H7 (cell line): ENCODE results near the gene IKZF1. TPM values are rescaled to one million over a fixed set of nuclear protein-coding genes. Genes with fewer than 3 reads are reported as not detected.

Source experiments
- DNase-seq: peaks from one replicate; pipeline ENCODE4 v3.0.0; 2012
- H3K27me3 ChIP-seq: 2 replicates; pipeline ENCODE4 v1.6.0; 2011; ENCODE audit warnings: mild to moderate bottlenecking, low read length; ENCODE audit not compliant: control insufficient read depth, insufficient read depth
- H3K36me3 ChIP-seq: replicated peaks from 2 replicates; pipeline ENCODE4 v1.5.1; 2011; ENCODE audit warnings: low read length; ENCODE audit not compliant: control insufficient read depth, insufficient read depth
- H3K4me3 ChIP-seq: 2 replicates; pipeline ENCODE4 v1.5.1; 2011; ENCODE audit warnings: low read depth, mild to moderate bottlenecking, control low read depth, low read length, moderate library complexity; ENCODE audit not compliant: insufficient read depth
- total RNA-seq: library from RNA; depleted of rRNA; stranded (reverse); fragments of >200 nt; shearing (Covaris generic); gene quantifications from 2 replicates; pipeline ENCODE4 v1.2.3, GENCODE V29; 2014

Gene IKZF1
- total RNA-seq, 1 experiment from 2014 or later: 1.4 TPM

DNA sequence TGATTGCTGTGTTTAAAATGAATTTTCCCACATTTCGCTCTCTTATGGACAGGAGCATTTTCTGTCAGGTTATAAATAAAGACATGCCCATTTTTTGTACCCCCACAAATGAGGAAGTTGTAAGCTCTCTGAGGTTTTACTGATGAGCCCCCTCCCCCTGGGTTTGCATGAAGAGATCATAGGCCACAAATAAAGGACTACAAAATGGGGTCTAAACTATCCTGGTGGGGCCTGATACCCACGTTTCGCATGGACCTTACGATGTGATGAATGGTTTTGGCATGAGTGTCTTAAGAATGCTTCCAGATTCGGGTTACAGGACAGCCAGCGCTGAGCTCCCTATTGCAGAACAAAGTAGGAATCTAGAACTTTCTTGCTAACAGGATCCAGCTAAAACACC, 5.8 kb downstream of the IKZF1 start:
- no peak for DNase-seq
- Histone ChIP-seq H3K36me3 (no peaks in the 10 kb centered on the region), H3K27me3 (peaks cover 14% of the 10 kb centered on the region), H3K4me3 (no peak overlapping the region)

- Histone ChIP-seq H3K27me3 (peaks cover 10% of the 10 kb centered on the region), H3K4me3 (no peak overlapping the region), H3K36me3 (no peaks in the 10 kb centered on the region)
- no peak for DNase-seq
Measured at GRCh38 chr7:50310956-50311355, 6.4 kb downstream of the IKZF1 start.

DNA sequence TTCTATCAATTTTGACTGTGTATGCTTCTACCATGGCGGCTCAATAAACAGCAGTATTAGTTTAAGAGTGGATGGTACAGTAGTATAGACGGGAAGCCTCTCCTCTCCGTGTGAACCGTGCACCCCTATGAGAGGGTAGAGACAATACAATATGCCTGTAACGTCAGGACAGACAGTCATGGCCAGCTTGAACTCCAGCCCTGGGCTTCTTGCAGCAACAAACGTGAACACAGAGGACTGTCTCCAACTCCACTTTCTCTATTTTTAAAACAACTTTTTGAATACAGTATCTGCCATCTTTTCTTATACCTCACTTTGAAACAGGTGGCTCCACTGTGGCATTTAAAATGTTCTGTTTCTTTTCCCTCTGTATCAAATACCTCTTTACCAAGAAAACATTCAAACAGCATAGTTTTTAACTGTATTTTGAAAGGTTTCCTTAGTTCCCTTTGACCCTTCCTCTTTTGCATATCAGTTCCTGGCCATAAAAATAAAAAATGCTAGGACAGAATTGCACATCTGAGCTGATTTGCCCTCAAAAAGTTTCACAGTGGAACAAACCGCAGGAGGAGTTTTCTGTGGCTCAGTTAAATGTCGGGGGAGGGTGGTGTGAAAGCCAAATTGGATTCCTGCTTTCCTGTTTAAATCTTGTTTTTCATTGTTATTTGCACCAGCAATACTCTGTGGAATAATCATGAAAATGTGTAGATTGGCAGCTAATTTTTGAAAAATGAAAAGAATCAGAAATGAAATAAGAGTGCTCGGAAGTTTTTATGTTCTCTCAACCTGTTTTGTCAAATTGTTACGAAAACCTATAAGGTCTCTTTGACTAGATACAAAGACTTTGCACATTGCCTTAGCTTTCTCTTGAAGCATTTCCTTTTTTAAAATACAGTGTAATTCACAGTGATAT, 8.0 kb downstream of the IKZF1 start:
- Histone ChIP-seq H3K36me3 (no peaks in the 10 kb centered on the region), H3K27me3 (no peaks in the 10 kb centered on the region), H3K4me3 (no peak overlapping the region)
- DNase-seq: no peak

DNA sequence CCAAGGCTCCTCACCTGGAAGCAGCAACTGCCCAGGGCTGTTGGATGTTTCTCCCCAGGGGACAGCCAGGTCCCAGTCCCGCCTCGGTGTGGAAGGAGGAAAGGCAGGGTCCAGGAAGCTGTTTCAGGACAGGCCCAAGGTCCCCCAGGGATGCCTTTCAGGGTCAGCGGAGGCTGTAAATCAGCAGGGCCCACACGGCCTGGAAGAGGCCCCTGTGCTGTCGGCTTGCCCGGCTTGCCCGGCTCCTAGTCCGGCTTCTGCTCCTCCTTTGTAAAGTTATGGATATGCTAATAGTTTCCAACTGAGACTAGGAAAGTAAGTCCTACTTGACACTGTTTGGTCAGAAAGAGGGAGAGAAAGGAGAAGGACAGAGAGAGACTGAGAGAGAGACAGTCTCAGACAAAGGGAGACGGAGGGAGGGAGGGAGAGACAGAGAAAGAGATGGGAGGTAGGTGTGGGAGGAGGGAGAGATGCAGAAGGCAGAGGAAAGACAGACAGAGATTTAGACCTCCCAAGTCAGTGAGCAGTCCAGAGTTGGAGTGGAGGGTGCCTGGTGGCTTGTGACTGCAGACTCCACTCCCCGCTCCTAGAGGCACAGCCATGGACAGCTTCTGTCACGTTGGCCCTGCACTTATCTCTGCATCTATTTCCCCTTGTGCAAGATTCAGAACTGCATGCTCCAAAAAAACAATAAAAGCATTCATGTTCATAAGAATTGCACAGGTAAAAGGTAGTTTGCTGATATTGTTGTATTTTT, 10.5 kb downstream of the IKZF1 start:
- no peak overlapping the region for H3K4me3 ChIP-seq
- no peaks in the 10 kb centered on the region for H3K27me3 ChIP-seq
- H3K36me3 ChIP-seq: no peaks in the 10 kb centered on the region
- DNase-seq: peak; percentile 41

GRCh38 chr7:50315739-50316671, 11.5 kb downstream of the IKZF1 start:
- H3K36me3 ChIP-seq: no peaks in the 10 kb centered on the region
- H3K27me3 ChIP-seq: no peaks in the 10 kb centered on the region
- no peak for DNase-seq
- no peak overlapping the region for H3K4me3 ChIP-seq

DNA sequence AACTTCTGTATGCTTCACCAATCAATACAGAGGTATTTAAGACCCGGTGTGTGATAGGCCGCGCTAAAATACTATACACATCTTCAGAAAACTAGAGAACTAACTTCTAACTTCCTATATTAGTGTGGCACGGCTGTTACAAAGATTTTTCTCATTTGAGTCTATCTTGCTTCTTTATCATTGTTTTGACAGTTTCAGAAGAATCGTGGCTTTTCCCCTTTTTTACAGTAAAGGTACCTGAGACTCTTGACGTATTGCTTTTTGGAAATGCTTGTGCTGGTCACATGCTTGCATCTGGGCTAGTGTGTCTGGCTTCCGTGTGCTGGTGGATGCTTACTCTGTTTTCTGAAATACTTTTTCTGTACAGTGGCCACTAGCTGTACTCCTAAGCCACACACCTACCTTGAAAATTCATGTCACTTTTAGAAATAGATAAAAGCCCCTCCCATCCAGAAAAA, 12.7 kb downstream of the IKZF1 start:
- Histone ChIP-seq H3K36me3 (no peaks in the 10 kb centered on the region), H3K4me3 (no peak overlapping the region), H3K27me3 (no peaks in the 10 kb centered on the region)
- no peak for DNase-seq

DNA sequence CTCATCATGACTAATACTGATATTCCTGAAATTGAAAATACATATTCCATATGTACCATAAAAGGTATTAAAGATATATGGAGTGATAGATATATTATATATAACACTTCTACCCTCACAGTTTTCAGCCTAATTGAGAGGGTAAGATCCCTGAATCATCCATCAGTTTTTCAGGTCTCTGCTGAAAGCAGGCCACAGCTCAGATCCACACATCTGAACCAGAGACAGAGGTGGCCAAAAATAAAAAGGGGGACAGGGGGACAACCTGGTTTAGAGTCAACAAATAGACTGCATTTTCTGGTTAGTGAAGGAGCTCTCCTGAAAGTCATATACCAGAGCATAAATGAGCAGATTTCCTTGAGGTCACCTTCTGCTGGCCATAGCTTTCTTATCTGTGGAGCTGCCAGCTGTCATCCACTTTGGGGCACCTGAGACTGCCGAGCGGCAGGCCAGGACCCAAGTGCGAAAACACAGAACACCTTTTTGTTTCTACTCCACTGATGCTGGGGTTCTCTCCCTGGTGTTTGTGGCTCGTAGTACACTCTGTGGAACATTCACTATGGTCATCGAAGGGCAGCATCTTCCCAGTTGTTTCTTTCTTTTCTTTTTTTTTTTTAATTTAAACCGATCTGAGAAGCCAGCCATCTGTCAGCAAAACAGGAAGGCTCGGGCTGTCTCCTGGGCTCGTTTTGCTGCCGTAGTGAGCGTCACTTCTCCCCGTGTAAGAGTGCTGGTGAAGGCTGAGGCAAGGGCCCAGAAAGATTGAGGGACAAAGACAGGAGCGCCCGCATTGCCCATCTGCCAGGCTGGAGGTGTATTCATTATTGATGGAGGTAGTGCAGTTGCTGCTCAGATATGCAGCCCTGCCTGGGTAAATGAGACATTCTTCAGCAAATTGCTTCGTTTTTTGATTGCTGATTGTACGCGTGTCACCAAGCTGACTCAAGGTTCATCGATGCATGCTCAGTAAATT, 13.5 kb downstream of the IKZF1 start:
- no peaks in the 10 kb centered on the region for H3K36me3 ChIP-seq
- no peak overlapping the region for H3K4me3 ChIP-seq
- DNase-seq: no peak
- no peaks in the 10 kb centered on the region for H3K27me3 ChIP-seq

- H3K36me3 ChIP-seq: no peaks in the 10 kb centered on the region
- DNase-seq: no peak
Measured at GRCh38 chr7:50321487-50322067, 17.1 kb downstream of the IKZF1 start.

GRCh38 chr7:50324113-50324512, 19.6 kb downstream of the IKZF1 start:
- no peak for DNase-seq

More at GRCh38 chr7:50321487-50322067, 17.1 kb downstream of the IKZF1 start:
- Histone ChIP-seq H3K4me3 (no peak overlapping the region), H3K27me3 (no peaks in the 10 kb centered on the region)

DNA sequence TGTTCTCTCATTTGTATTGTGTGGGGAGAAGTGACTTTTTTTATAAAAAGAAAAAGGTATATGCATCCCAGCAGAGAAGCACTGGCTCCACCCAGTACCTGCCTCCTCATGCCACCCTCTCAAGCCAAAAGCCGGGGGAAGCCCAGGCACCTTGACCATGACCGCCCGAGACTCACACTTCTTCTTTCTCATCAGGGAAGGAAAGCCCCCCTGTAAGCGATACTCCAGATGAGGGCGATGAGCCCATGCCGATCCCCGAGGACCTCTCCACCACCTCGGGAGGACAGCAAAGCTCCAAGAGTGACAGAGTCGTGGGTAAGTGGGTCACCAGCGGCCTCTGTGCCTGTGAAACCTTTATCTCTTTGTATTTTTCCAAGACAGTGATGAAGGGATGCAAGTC, 22.9 kb downstream of the IKZF1 start:
- Histone ChIP-seq H3K27me3 (no peaks in the 10 kb centered on the region), H3K36me3 (no peaks in the 10 kb centered on the region), H3K4me3 (no peak overlapping the region)
- no peak for DNase-seq

More at GRCh38 chr7:50324113-50324512, 19.6 kb downstream of the IKZF1 start:
- Histone ChIP-seq H3K27me3 (no peaks in the 10 kb centered on the region), H3K36me3 (no peaks in the 10 kb centered on the region), H3K4me3 (no peak overlapping the region)

DNA sequence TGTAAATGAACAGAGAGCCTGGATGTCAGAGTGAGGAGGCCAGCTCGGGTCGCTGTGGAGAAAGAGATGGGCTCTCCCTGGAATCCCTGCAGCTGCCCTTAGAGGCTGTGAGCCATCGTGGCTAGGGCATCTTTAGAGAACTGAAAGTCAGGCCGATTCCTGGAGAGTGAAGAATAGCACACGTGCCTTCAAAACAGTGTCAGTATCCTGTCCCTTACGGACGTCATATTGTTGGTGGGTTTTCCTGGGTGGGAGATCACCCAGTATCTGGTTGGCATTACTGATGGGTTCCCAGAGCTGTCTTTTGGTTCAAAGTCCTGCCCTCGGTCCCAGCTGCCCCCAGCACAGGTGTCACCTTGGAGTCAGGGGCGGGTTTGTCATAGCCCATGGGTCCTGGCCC, 25.3 kb downstream of the IKZF1 start:
- Histone ChIP-seq H3K4me3 (no peak overlapping the region), H3K36me3 (no peaks in the 10 kb centered on the region), H3K27me3 (no peaks in the 10 kb centered on the region)
- no peak for DNase-seq

GRCh38 chr7:50330254-50330653, 25.7 kb downstream of the IKZF1 start:
- Histone ChIP-seq H3K4me3 (no peak overlapping the region), H3K27me3 (no peaks in the 10 kb centered on the region), H3K36me3 (no peaks in the 10 kb centered on the region)
- DNase-seq: no peak

- Histone ChIP-seq H3K36me3 (no peaks in the 10 kb centered on the region), H3K27me3 (no peaks in the 10 kb centered on the region), H3K4me3 (no peak overlapping the region)
- no peak for DNase-seq
Measured at GRCh38 chr7:50330696-50331095, 26.2 kb downstream of the IKZF1 start.
